GM18873 (cell line): Measurements from ENCODE around the gene CERCAM.

Source experiments
- ATAC-seq: cut with Tn5 transposase; IDR thresholded peaks from one replicate; pipeline ENCODE4 v1.9.1; 2021; ENCODE audit warnings: mild to moderate bottlenecking, moderate library complexity, moderate number of reproducible peaks; ENCODE audit not compliant: unreplicated experiment, low FRiP score

Gene CERCAM

GRCh38 chr9:128455849-128456612 is 35.4 kb downstream of the CERCAM start, which contains the start of gene ODF2:
Gene ODF2 (plus strand): TSS chr9:128456006. CDS start chr9:128456092, 86 bp downstream.
- peak; percentile 62 for ATAC-seq

DNA sequence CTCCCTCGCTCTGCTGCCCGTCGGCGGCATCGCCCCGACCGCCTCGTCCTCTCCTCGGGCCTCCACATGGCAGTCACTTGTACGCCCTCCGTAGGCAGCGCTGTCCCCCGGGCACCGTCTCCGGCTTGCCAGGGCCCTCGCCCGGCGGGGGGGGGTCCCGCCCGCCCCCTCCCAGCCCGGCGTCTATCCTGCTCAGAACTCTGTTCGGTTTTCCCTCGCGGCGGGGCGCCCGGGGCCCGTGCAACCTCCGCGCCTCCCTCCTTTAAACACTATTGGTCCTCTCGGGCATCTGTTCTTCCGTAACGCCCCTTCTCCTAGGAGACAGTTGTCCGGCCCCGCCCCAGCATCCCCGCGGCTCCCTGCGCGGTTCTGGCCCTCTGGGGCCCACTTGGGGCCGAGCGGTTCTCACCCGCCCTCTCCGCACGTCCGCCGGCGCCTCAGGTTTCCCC is 36.0 kb downstream of the CERCAM start:
- peak; percentile 36 for ATAC-seq

- ATAC-seq: no peak
Measured at GRCh38 chr9:128457207-128457606, 36.5 kb downstream of the CERCAM start.

DNA sequence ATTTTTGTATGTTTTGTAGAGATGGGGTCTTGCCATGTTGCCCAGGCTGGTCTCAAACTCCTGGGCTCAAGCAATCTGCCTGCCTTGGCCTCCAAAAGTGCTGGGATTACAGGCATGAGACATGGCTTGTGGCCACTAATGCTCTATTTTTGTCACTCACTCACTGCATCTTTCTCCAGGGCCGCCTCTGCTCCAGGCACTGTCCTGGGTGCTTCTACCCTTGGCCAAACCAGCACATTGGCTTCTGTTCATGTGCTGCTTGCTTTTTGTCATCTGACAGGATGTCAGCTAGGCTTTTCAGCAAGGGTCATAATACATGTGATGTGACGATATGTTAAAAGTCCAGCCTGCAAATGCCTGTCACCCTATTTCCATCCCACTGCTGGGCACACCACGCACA is 38.4 kb downstream of the CERCAM start:
- no peak for ATAC-seq

DNA sequence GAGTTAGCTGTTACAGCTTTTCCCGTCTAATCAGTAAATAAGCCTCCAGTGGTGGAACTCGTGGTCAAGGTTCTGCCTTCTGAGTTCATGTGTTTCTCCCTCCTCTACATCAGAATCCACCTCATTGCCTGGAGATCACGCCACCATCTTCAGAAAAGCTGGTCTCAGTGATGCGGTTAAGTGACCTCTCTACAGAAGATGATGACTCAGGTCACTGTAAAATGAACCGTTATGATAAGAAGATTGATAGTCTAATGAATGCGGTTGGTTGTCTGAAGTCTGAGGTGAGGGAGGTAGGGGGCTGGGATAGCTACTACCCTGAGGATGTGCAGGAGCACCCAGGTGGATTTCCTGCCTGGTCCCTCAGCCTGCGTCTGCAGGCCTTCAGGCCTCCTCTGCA is 48.4 kb downstream of the CERCAM start:
- ATAC-seq: no peak

- no peak for ATAC-seq
Measured at GRCh38 chr9:128470560-128470959, 49.9 kb downstream of the CERCAM start.

DNA sequence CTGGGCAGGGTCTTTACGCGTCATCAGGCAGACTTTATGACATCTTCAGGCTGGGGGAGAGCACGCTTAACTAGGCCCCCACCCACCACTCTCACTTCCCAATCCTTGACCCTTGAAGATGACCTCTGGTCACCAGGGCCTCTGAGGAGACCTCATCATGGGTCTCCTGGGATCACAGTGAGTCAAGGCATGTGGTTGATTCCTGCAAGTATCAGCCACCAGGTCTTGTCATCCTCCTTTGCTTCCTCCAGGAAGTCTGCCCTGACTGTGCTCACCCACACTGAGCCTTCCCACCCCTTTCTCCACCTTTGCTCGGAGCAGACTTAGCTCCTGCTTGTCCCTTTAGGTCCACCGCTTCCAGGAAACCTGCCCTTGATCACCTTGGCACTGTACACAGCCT is 52.4 kb downstream of the CERCAM start:
- no peak for ATAC-seq

- ATAC-seq: no peak
Measured at GRCh38 chr9:128475867-128476266, 55.2 kb downstream of the CERCAM start.

- ATAC-seq: no peak
Measured at GRCh38 chr9:128479262-128479661, 58.6 kb downstream of the CERCAM start.

DNA sequence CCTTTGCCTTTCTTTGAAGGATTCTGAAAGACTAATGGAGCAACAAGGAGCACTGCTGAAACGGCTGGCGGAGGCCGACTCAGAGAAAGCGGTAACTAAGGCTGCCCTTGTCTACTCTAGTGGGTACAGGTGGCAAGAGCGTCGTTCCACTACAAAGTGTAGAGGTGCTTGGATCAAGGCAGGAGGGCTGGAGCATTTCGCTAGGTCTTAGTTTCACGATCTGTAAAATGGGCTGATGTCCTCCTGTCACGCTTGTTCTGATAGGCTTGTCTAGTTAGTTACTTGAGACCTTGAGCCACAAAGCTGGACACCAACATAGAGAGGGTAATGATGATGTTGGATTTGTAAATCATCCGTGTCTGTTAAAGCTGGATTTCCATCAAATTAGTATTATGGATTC is 60.9 kb downstream of the CERCAM start:
- ATAC-seq: no peak

- ATAC-seq: no peak
Measured at GRCh38 chr9:128482186-128482585, 61.5 kb downstream of the CERCAM start.

DNA sequence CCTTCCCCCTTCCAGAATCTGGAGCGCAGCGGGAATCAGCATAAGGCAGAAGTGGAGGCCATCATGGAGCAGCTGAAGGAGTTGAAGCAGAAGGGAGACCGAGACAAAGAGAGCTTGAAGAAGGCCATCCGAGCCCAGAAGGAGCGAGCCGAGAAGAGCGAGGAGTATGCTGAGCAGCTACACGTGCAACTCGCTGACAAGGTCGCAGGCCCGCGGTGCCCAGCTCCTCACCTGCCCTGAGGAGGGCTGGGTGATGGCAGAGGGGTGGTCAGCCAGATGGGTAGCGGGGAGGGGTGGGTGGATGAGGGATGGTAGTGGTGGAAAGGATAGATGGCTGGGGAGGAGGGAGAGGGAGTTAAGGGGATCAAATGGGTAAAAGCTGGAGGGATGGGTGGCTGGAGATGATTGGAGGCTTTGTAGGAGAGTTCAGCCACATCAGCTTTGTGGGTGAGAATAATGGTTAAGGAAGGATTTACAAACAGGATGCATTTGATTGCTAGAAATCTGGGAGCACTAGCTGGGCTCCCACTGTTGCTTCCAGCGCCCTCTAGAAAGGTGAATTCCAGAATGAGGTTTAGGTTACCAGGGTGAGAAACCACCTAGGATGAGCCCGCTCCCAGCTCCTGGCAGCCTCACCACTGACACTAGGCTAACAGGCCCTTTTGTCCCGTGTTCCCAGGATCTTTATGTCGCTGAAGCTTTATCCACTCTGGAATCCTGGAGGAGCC is 64.2 kb downstream of the CERCAM start:
- no peak for ATAC-seq

DNA sequence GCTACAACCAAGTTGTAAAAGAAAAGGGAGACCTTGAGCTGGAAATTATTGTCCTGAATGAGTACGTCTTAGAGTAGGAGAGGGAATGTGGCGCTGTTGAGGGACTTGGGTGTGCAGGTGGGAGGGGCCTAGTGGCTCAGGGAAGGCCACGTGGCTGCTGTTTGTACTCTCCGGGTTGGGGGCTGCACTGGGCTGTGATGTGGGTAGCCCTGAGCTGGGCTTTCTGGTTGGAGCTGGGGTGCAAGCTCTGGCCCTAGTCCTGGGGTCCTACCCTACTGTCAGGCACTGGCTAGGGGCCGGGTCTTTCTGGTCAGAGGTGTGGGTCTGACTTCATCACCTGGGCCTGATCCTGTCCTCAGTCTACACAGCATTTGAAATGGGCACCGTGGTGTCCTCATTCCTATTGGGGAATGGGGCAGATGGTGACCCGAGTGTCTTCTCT is 64.8 kb downstream of the CERCAM start:
- ATAC-seq: no peak

DNA sequence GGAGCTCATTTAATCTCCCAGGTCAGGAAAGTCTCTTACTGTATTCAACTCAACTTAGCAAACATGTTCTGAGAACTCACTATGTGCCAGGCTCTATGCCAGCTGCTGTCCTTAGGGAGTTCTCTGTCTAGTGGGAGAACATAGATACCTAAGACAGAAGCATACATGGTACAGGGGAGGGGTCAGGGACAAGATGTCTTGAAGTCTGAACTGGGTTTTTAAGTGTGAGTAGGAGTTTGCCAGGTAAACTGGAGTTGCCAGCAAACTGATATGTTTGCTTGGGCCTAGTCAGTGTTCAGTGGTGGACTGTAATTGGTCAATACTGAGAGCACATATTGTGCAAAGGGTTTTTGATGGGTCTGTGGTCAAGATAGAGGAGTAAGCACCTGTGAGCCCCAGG is 65.5 kb downstream of the CERCAM start:
- ATAC-seq: no peak
